ENCODE data around the gene MUC22. TPM values are rescaled to one million over a fixed set of nuclear protein-coding genes. Genes with fewer than 3 reads are reported as not detected.

Gene MUC22
- total and polyA plus RNA-seq, 2 donors from 2014 or later = not detected

DNA sequence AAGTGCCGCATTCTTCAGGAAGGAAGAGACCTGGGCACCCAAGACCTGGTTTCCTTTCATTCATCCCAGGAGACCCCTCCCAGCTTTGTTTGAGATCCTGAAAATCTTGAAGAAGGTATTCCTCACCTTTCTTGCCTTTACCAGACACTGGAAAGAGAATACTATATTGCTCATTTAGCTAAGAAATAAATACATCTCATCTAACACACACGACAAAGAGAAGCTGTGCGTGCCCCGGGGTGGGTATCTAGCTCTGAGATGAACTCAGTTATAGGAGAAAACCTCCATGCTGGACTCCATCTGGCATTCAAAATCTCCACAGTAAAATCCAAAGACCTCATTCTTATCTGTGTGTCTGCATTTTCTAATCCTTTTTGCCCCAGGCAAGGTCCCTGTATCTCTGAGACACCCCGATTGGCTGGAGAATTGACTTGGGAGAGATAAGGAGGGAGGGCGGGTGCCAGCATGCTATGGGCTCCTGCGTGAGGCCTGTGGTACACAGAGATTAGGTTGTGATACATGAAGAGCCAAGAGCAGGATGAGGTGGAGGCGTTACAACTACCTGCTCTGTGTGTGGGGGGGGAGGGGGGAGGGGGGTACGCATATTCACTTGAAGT, 22.0 kb upstream of the MUC22 start:
- H3K36me3 ChIP-seq (ENCODE audit: control insufficient read depth in 2 of 3, insufficient read depth in 3 of 3, low read length in 3 of 3) = no peaks in the 10 kb centered on the region
- H3K9me3 ChIP-seq (ENCODE audit: control insufficient read depth in 2 of 3, insufficient read depth in 1 of 3, low read length in 3 of 3) = no peaks in the 10 kb centered on the region
- TF ChIP-seq, protein P1, sequence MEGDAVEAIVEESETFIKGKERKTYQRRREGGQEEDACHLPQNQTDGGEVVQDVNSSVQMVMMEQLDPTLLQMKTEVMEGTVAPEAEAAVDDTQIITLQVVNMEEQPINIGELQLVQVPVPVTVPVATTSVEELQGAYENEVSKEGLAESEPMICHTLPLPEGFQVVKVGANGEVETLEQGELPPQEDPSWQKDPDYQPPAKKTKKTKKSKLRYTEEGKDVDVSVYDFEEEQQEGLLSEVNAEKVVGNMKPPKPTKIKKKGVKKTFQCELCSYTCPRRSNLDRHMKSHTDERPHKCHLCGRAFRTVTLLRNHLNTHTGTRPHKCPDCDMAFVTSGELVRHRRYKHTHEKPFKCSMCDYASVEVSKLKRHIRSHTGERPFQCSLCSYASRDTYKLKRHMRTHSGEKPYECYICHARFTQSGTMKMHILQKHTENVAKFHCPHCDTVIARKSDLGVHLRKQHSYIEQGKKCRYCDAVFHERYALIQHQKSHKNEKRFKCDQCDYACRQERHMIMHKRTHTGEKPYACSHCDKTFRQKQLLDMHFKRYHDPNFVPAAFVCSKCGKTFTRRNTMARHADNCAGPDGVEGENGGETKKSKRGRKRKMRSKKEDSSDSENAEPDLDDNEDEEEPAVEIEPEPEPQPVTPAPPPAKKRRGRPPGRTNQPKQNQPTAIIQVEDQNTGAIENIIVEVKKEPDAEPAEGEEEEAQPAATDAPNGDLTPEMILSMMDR (IDR thresholded peaks at IDR 0.05; ENCODE audit: borderline replicate concordance, extremely low read depth, insufficient read depth) = no peak
- H3K4me3 ChIP-seq (ENCODE audit: low read length in 3 of 3) = no peak overlapping the region
- H3K9ac ChIP-seq (ENCODE audit: low read length in 3 of 3) = no peak overlapping the region
- no peak overlapping the region for H3K27ac ChIP-seq (ENCODE audit: low read depth in 2 of 2, low read length in 2 of 2)
- H3K4me1 ChIP-seq (ENCODE audit: control insufficient read depth in 2 of 3, insufficient read depth in 2 of 3, low read depth in 1 of 3, low read length in 3 of 3) = no peaks in the 10 kb centered on the region
- FAIRE-seq (no peak), DNase-seq (no peak)
- intact Hi-C loops (cut with DNase I) = no loop called here
- H3K27me3 ChIP-seq (ENCODE audit: control insufficient read depth, insufficient read depth, low read length) = no peaks in the 10 kb centered on the region

DNA sequence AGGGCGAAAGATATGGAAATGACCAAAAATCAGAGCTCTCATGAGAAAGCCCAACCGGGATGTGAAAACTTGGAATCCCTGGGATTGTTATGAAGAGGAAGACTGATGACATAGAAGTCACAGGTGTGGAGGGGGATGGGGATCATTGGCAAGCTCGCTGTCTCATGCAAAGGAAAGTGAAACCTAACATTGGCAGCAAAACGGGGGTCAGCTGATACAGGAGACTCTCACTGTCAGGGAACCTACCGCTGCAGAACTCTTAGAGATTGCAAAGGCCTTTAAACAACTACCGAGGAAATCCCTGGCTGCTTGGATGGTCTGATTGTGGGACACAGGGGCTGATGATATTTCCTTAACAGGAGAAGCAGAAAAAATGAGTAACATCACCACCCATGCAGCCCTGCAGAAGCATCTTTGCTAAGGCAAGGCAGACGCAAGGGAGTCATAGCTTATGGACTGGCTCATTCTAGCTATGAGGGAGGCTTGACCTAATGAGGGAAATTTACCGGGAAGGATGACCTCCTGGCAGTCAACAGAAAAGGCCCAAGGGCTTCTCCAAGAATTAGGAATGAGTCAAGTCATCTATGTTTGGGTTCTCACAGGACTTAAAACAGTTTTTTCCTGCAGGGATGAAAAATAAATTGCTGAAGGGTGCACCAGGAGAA, 19.7 kb upstream of the MUC22 start:
- no peak overlapping the region for H3K9ac ChIP-seq (ENCODE audit: low read length in 3 of 3)
- no peak for FAIRE-seq
- no peaks in the 10 kb centered on the region for H3K27me3 ChIP-seq (ENCODE audit: control insufficient read depth, insufficient read depth, low read length)
- no peaks in the 10 kb centered on the region for H3K4me1 ChIP-seq (ENCODE audit: control insufficient read depth in 2 of 3, insufficient read depth in 2 of 3, low read depth in 1 of 3, low read length in 3 of 3)
- intact Hi-C loops (cut with DNase I) = no loop called here
- H3K4me3 ChIP-seq (ENCODE audit: low read length in 3 of 3) = no peak overlapping the region
- no peaks in the 10 kb centered on the region for H3K36me3 ChIP-seq (ENCODE audit: control insufficient read depth in 2 of 3, insufficient read depth in 3 of 3, low read length in 3 of 3)
- no peak overlapping the region for H3K27ac ChIP-seq (ENCODE audit: low read depth in 2 of 2, low read length in 2 of 2)
- DNase-seq = peak in 1 of 5 donors; percentile 27
- TF ChIP-seq, protein P1 (IDR thresholded peaks at IDR 0.05; ENCODE audit: borderline replicate concordance, extremely low read depth, insufficient read depth) = no peak
- H3K9me3 ChIP-seq (ENCODE audit: control insufficient read depth in 2 of 3, insufficient read depth in 1 of 3, low read length in 3 of 3) = no peaks in the 10 kb centered on the region

DNA sequence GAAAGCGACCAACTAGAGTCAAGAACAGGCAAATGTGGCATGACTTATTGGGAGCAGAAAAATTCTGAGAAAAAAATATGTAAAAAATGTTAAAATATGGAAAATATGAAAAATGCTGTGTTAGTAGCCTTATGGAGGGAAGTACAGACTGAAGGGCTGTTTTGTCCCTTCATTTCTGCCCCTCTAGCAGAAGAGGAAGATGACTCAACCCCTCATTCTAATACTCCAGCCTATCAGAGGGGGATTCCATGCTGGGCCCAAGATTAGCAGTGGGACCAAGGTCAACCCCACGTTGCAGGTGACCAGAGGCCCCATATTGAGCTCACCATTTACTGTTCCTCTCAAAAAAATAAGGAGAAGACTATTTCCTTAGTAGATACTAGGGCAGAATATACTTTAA, 18.4 kb upstream of the MUC22 start:
- H3K27me3 ChIP-seq (ENCODE audit: control insufficient read depth, insufficient read depth, low read length) = no peaks in the 10 kb centered on the region
- FAIRE-seq = no peak
- intact Hi-C loops (cut with DNase I) = no loop called here
- no peaks in the 10 kb centered on the region for H3K36me3 ChIP-seq (ENCODE audit: control insufficient read depth in 2 of 3, insufficient read depth in 3 of 3, low read length in 3 of 3)
- H3K9ac ChIP-seq (ENCODE audit: low read length in 3 of 3) = no peak overlapping the region
- TF ChIP-seq, protein P1 (IDR thresholded peaks at IDR 0.05; ENCODE audit: borderline replicate concordance, extremely low read depth, insufficient read depth) = no peak
- no peaks in the 10 kb centered on the region for H3K4me1 ChIP-seq (ENCODE audit: control insufficient read depth in 2 of 3, insufficient read depth in 2 of 3, low read depth in 1 of 3, low read length in 3 of 3)
- no peak overlapping the region for H3K27ac ChIP-seq (ENCODE audit: low read depth in 2 of 2, low read length in 2 of 2)
- H3K4me3 ChIP-seq (ENCODE audit: low read length in 3 of 3) = no peak overlapping the region
- H3K9me3 ChIP-seq (ENCODE audit: control insufficient read depth in 2 of 3, insufficient read depth in 1 of 3, low read length in 3 of 3) = no peaks in the 10 kb centered on the region
- no peak for DNase-seq

Data from kidney (tissue), 14 donors.